ENCODE measurements around the gene GAS5. TPM values are rescaled to one million over a fixed set of nuclear protein-coding genes. Genes with fewer than 3 reads are reported as not detected.

The GAS5 gene
- total RNA-seq (1,000 to 10,000 TPM; 1,056 to 1,102 TPM), polyA plus RNA-seq (245 TPM)

- H3K9me3 Mint-ChIP-seq = no peaks in the 10 kb centered on the region
- peak within 1 kb of the TSS; percentile 91 for H3K27ac ChIP-seq (ENCODE audit: low read depth, low read length)
- ChIA-PET POLR2A (interaction anchor here (0.5 to 2.5 kb wide), 12 partner anchors 8 to 1155 kb away, joined by 3 to 17 read pairs (median 4); partner anchors contain the start of genes CENPL, DARS2, KLHL20 and MRPS14), CTCF (interaction anchor here (1.1 to 2.0 kb wide), 5 partner anchors 10 to 437 kb away, joined by 3 to 6 read pairs (median 4); no protein-coding TSS in a partner anchor)
- H3K4me1 ChIP-seq (ENCODE audit: insufficient read depth, low read length) = peaks cover 63% of the 10 kb centered on the region
- H3K27ac Mint-ChIP-seq = peak within 1 kb of the TSS; percentile 90 to 99 (median 96)
- peak; percentile 98 to 99 (median 98) for DNase-seq
- peaks cover 40% of the 10 kb centered on the region for H3K36me3 ChIP-seq (ENCODE audit: insufficient read depth, low read length)
- H3K4me3 Mint-ChIP-seq = peak within 1 kb of the TSS; percentile 88 to 97 (median 95)
- peaks cover 0 to 2% of the 10 kb centered on the region in 2 donors for H3K27me3 Mint-ChIP-seq
- peaks cover 4 to 65% (median 28%) of the 10 kb centered on the region in 3 donors for H3K36me3 Mint-ChIP-seq
- no peaks in the 10 kb centered on the region for H3K27me3 ChIP-seq (ENCODE audit: insufficient read depth, low read length, poor library complexity, severe bottlenecking)
- H3K4me3 ChIP-seq (ENCODE audit: low read length) = peak within 1 kb of the TSS; percentile 88
- H3K9me3 ChIP-seq (ENCODE audit: low read length) = no peaks in the 10 kb centered on the region
- H3K4me1 Mint-ChIP-seq = peaks cover 70 to 85% (median 84%) of the 10 kb centered on the region in 3 donors
These were observed at the start of gene GAS5 for GRCh38 chr1:173867753-173868265. TSS of gene GAS5 (minus strand) at chr1:173867989.

GRCh38 chr1:173917149-173917548 lies 49.4 kb upstream of the GAS5 start, which contains the start of gene SERPINC1:
TSS of gene SERPINC1 (minus strand) at chr1:173917327. CDS start at chr1:173917259, 68 bp downstream.
- H3K9me3 ChIP-seq (ENCODE audit: low read length) = no peaks in the 10 kb centered on the region
- CTCF ChIA-PET = interaction anchor here (1.3 kb wide), 1 partner anchor 8 kb away, joined by 3 read pairs; no protein-coding TSS in a partner anchor
- POLR2A ChIA-PET = no interaction called here
- Mint-ChIP-seq H3K9me3 (no peaks in the 10 kb centered on the region), H3K27ac (peak within 1 kb of the TSS in 1 of 8 donors; percentile 42), H3K27me3 (no peaks in the 10 kb centered on the region), H3K4me3 (no peak within 1 kb of the TSS), H3K4me1 (no peaks in the 10 kb centered on the region), H3K36me3 (no peaks in the 10 kb centered on the region)
- no peaks in the 10 kb centered on the region for H3K4me1 ChIP-seq (ENCODE audit: insufficient read depth, low read length)
- no peak within 1 kb of the TSS for H3K4me3 ChIP-seq (ENCODE audit: low read length)
- H3K27me3 ChIP-seq (ENCODE audit: insufficient read depth, low read length, poor library complexity, severe bottlenecking) = no peaks in the 10 kb centered on the region
- DNase-seq = no peak
- H3K27ac ChIP-seq (ENCODE audit: low read depth, low read length) = no peak within 1 kb of the TSS
- H3K36me3 ChIP-seq (ENCODE audit: insufficient read depth, low read length) = no peaks in the 10 kb centered on the region

- H3K4me1 Mint-ChIP-seq = no peaks in the 10 kb centered on the region
- H3K4me1 ChIP-seq (ENCODE audit: insufficient read depth, low read length) = no peaks in the 10 kb centered on the region
- H3K27me3 ChIP-seq (ENCODE audit: insufficient read depth, low read length, poor library complexity, severe bottlenecking) = no peaks in the 10 kb centered on the region
- H3K36me3 ChIP-seq (ENCODE audit: insufficient read depth, low read length) = no peaks in the 10 kb centered on the region
- no peak overlapping the region for H3K4me3 Mint-ChIP-seq
- no peak for DNase-seq
- no peak overlapping the region for H3K27ac ChIP-seq (ENCODE audit: low read depth, low read length)
- POLR2A ChIA-PET = no interaction called here
- no peaks in the 10 kb centered on the region for H3K36me3 Mint-ChIP-seq
- no peak overlapping the region for H3K27ac Mint-ChIP-seq
- CTCF ChIA-PET = interaction anchor here (1.3 kb wide), 1 partner anchor 9 kb away, joined by 3 read pairs; no protein-coding TSS in a partner anchor
- H3K4me3 ChIP-seq (ENCODE audit: low read length) = no peak overlapping the region
- no peaks in the 10 kb centered on the region for H3K9me3 ChIP-seq (ENCODE audit: low read length)
- H3K27me3 Mint-ChIP-seq = no peaks in the 10 kb centered on the region
- H3K9me3 Mint-ChIP-seq = no peaks in the 10 kb centered on the region
These were observed 48.9 kb upstream of the GAS5 start for GRCh38 chr1:173916667-173917066.

DNA sequence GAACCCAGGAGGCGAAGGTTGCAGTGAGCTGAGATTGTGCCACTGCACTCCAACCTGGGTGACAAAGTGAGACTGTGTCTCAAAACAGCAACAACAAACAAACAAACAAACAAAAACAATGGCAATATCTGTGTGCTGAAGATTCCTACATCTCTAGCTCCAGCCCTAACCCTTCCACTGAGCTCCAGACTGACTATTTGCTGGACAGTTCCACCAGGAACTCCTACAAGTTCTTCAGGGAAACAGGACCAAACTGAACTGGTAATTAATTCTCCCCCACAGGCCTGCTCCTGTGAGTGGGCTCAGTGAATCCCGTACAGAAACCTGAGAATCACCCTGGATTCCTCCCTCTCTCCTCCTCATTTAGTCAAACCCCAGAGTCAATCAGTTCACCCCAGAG lies 47.8 kb upstream of the GAS5 start:
- Histone ChIP-seq H3K9me3 (ENCODE audit: low read length) (no peaks in the 10 kb centered on the region), H3K4me1 (ENCODE audit: insufficient read depth, low read length) (no peaks in the 10 kb centered on the region), H3K36me3 (ENCODE audit: insufficient read depth, low read length) (no peaks in the 10 kb centered on the region), H3K27ac (ENCODE audit: low read depth, low read length) (no peak overlapping the region), H3K4me3 (ENCODE audit: low read length) (no peak overlapping the region), H3K27me3 (ENCODE audit: insufficient read depth, low read length, poor library complexity, severe bottlenecking) (no peaks in the 10 kb centered on the region)
- Mint-ChIP-seq H3K27me3 (no peaks in the 10 kb centered on the region), H3K4me1 (no peaks in the 10 kb centered on the region), H3K9me3 (no peaks in the 10 kb centered on the region), H3K36me3 (no peaks in the 10 kb centered on the region), H3K4me3 (no peak overlapping the region), H3K27ac (no peak overlapping the region)
- DNase-seq = no peak
- POLR2A ChIA-PET = no interaction called here
- CTCF ChIA-PET = interaction anchor here (1.6 kb wide), 1 partner anchor 8 kb away, joined by 4 read pairs; no protein-coding TSS in a partner anchor

- Histone ChIP-seq H3K4me3 (ENCODE audit: low read length) (no peak overlapping the region), H3K9me3 (ENCODE audit: low read length) (no peaks in the 10 kb centered on the region), H3K36me3 (ENCODE audit: insufficient read depth, low read length) (no peaks in the 10 kb centered on the region), H3K4me1 (ENCODE audit: insufficient read depth, low read length) (no peaks in the 10 kb centered on the region), H3K27ac (ENCODE audit: low read depth, low read length) (no peak overlapping the region), H3K27me3 (ENCODE audit: insufficient read depth, low read length, poor library complexity, severe bottlenecking) (no peaks in the 10 kb centered on the region)
- ChIA-PET CTCF (interaction anchor here (0.5 to 1.6 kb wide), 2 partner anchors 9 to 162 kb away, joined by 3 to 4 read pairs; no protein-coding TSS in a partner anchor), POLR2A (no interaction called here)
- Mint-ChIP-seq H3K4me3 (no peak overlapping the region), H3K27ac (no peak overlapping the region), H3K9me3 (no peaks in the 10 kb centered on the region), H3K4me1 (no peaks in the 10 kb centered on the region), H3K27me3 (no peaks in the 10 kb centered on the region), H3K36me3 (no peaks in the 10 kb centered on the region)
- peak in 1 of 5 donors; percentile 55 for DNase-seq
These were observed 46.6 kb upstream of the GAS5 start for GRCh38 chr1:173914366-173914871.

- CTCF ChIA-PET = interaction anchor here (0.7 kb wide), 1 partner anchor 386 kb away, joined by 3 read pairs; no protein-coding TSS in a partner anchor
- H3K36me3 ChIP-seq (ENCODE audit: insufficient read depth, low read length) = no peaks in the 10 kb centered on the region
- no peaks in the 10 kb centered on the region for H3K4me1 ChIP-seq (ENCODE audit: insufficient read depth, low read length)
- DNase-seq = no peak
- POLR2A ChIA-PET = no interaction called here
- no peaks in the 10 kb centered on the region for H3K9me3 ChIP-seq (ENCODE audit: low read length)
- Mint-ChIP-seq H3K27me3 (no peaks in the 10 kb centered on the region), H3K4me3 (no peak overlapping the region), H3K9me3 (no peaks in the 10 kb centered on the region), H3K36me3 (peaks cover 0 to 3% (median 0%) of the 10 kb centered on the region in 3 donors), H3K27ac (no peak overlapping the region), H3K4me1 (no peaks in the 10 kb centered on the region)
- no peaks in the 10 kb centered on the region for H3K27me3 ChIP-seq (ENCODE audit: insufficient read depth, low read length, poor library complexity, severe bottlenecking)
- no peak overlapping the region for H3K4me3 ChIP-seq (ENCODE audit: low read length)
- H3K27ac ChIP-seq (ENCODE audit: low read depth, low read length) = no peak overlapping the region
These were observed 45.3 kb upstream of the GAS5 start for GRCh38 chr1:173913111-173913510.

- Histone ChIP-seq H3K36me3 (ENCODE audit: insufficient read depth, low read length) (no peaks in the 10 kb centered on the region), H3K27ac (ENCODE audit: low read depth, low read length) (no peak overlapping the region), H3K9me3 (ENCODE audit: low read length) (no peaks in the 10 kb centered on the region), H3K27me3 (ENCODE audit: insufficient read depth, low read length, poor library complexity, severe bottlenecking) (no peaks in the 10 kb centered on the region), H3K4me3 (ENCODE audit: low read length) (no peak overlapping the region), H3K4me1 (ENCODE audit: insufficient read depth, low read length) (no peaks in the 10 kb centered on the region)
- Mint-ChIP-seq H3K4me1 (peaks cover 2 to 16% (median 7%) of the 10 kb centered on the region in 3 donors), H3K27me3 (no peaks in the 10 kb centered on the region), H3K27ac (no peak overlapping the region), H3K9me3 (no peaks in the 10 kb centered on the region), H3K36me3 (peaks cover 6 to 16% (median 7%) of the 10 kb centered on the region in 3 donors), H3K4me3 (no peak overlapping the region)
- ChIA-PET CTCF (no interaction called here), POLR2A (no interaction called here)
- no peak for DNase-seq
These were observed 36.2 kb upstream of the GAS5 start for GRCh38 chr1:173903827-173904531.

- no peaks in the 10 kb centered on the region for H3K9me3 Mint-ChIP-seq
- Histone ChIP-seq H3K36me3 (ENCODE audit: insufficient read depth, low read length) (no peaks in the 10 kb centered on the region), H3K9me3 (ENCODE audit: low read length) (no peaks in the 10 kb centered on the region), H3K27ac (ENCODE audit: low read depth, low read length) (no peak overlapping the region), H3K27me3 (ENCODE audit: insufficient read depth, low read length, poor library complexity, severe bottlenecking) (no peaks in the 10 kb centered on the region), H3K4me1 (ENCODE audit: insufficient read depth, low read length) (no peaks in the 10 kb centered on the region), H3K4me3 (ENCODE audit: low read length) (no peak overlapping the region)
- no peak overlapping the region for H3K4me3 Mint-ChIP-seq
- ChIA-PET POLR2A (no interaction called here), CTCF (interaction anchor here (1.1 kb wide), 1 partner anchor 8 kb away, joined by 3 read pairs; no protein-coding TSS in a partner anchor)
- H3K4me1 Mint-ChIP-seq = peaks cover 2 to 22% (median 7%) of the 10 kb centered on the region in 3 donors
- no peak for DNase-seq
- no peaks in the 10 kb centered on the region for H3K27me3 Mint-ChIP-seq
- H3K27ac Mint-ChIP-seq = no peak overlapping the region
- peaks cover 0 to 29% (median 5%) of the 10 kb centered on the region in 3 donors for H3K36me3 Mint-ChIP-seq
These were observed 33.2 kb upstream of the GAS5 start for GRCh38 chr1:173900992-173901391.

Measured in CD8-positive, alpha-beta memory T cell (primary cell).